Measurements from ENCODE around the gene AQP9.

Gene AQP9

GRCh38 chr15:58175955-58176354 lies 37.8 kb downstream of the AQP9 start:
- Histone ChIP-seq H3K79me2 (ENCODE audit: low read length) (no peaks in the 10 kb centered on the region), H3K9me2 (replicated peaks; ENCODE audit: insufficient read depth, low read length) (no peaks in the 10 kb centered on the region), H3K4me1 (ENCODE audit: low read length) (no peaks in the 10 kb centered on the region), H3K4me3 (ENCODE audit: low read length) (no peak overlapping the region), H3K4me2 (ENCODE audit: low read depth, low read length) (no peak overlapping the region), H3K27ac (ENCODE audit: low read length) (no peak overlapping the region), H3K36me3 (replicated peaks; ENCODE audit: insufficient read depth, low read length) (no peaks in the 10 kb centered on the region), H2AFZ (ENCODE audit: low read length) (no peak overlapping the region), H3K27me3 (replicated peaks; ENCODE audit: insufficient read depth, low read length) (no peaks in the 10 kb centered on the region), H3K9me3 (replicated peaks; ENCODE audit: insufficient read depth, low read length) (no peaks in the 10 kb centered on the region), H3K9ac (ENCODE audit: low read length) (no peak overlapping the region), H3F3A (ENCODE audit: insufficient read depth, low read length) (no peaks in the 10 kb centered on the region), H4K20me1 (ENCODE audit: insufficient read depth, low read length) (no peaks in the 10 kb centered on the region)
- no peak for DNase-seq
- no peak for TF ChIP-seq EZH2phosphoT487 (IDR thresholded peaks at IDR 0.05; ENCODE audit: low read length)
- TF ChIP-seq EZH2 (optimal IDR thresholded peaks at IDR 0.05; ENCODE audit: low read depth, low read length): no peak
- TF ChIP-seq CTCF (IDR thresholded peaks at IDR 0.05; ENCODE audit: low read length): no peak

- no peak overlapping the region for H3K27ac ChIP-seq (ENCODE audit: low read length)
- H3K9ac ChIP-seq (ENCODE audit: low read length): no peak overlapping the region
- no peaks in the 10 kb centered on the region for H3F3A ChIP-seq (ENCODE audit: insufficient read depth, low read length)
- no peaks in the 10 kb centered on the region for H3K79me2 ChIP-seq (ENCODE audit: low read length)
- no peaks in the 10 kb centered on the region for H3K27me3 ChIP-seq (replicated peaks; ENCODE audit: insufficient read depth, low read length)
- no peaks in the 10 kb centered on the region for H3K9me3 ChIP-seq (replicated peaks; ENCODE audit: insufficient read depth, low read length)
- no peak for TF ChIP-seq EZH2 (optimal IDR thresholded peaks at IDR 0.05; ENCODE audit: low read depth, low read length)
- TF ChIP-seq EZH2phosphoT487 (IDR thresholded peaks at IDR 0.05; ENCODE audit: low read length): no peak
- no peak for TF ChIP-seq CTCF (IDR thresholded peaks at IDR 0.05; ENCODE audit: low read length)
- no peak overlapping the region for H2AFZ ChIP-seq (ENCODE audit: low read length)
- no peak overlapping the region for H3K4me2 ChIP-seq (ENCODE audit: low read depth, low read length)
- H3K36me3 ChIP-seq (replicated peaks; ENCODE audit: insufficient read depth, low read length): no peaks in the 10 kb centered on the region
- no peak for DNase-seq
- H4K20me1 ChIP-seq (ENCODE audit: insufficient read depth, low read length): no peaks in the 10 kb centered on the region
- no peak overlapping the region for H3K4me3 ChIP-seq (ENCODE audit: low read length)
- no peaks in the 10 kb centered on the region for H3K9me2 ChIP-seq (replicated peaks; ENCODE audit: insufficient read depth, low read length)
- no peaks in the 10 kb centered on the region for H3K4me1 ChIP-seq (ENCODE audit: low read length)
Observed at GRCh38 chr15:58178668-58179067, 40.5 kb downstream of the AQP9 start.

- no peak overlapping the region for H3K27ac ChIP-seq (ENCODE audit: low read length)
- H3K79me2 ChIP-seq (ENCODE audit: low read length): no peaks in the 10 kb centered on the region
- H3K9me3 ChIP-seq (replicated peaks; ENCODE audit: insufficient read depth, low read length): no peaks in the 10 kb centered on the region
- H3K4me2 ChIP-seq (ENCODE audit: low read depth, low read length): no peak overlapping the region
- no peak for DNase-seq
- no peak overlapping the region for H2AFZ ChIP-seq (ENCODE audit: low read length)
- H4K20me1 ChIP-seq (ENCODE audit: insufficient read depth, low read length): no peaks in the 10 kb centered on the region
- no peak overlapping the region for H3K4me3 ChIP-seq (ENCODE audit: low read length)
- no peaks in the 10 kb centered on the region for H3K9me2 ChIP-seq (replicated peaks; ENCODE audit: insufficient read depth, low read length)
- no peaks in the 10 kb centered on the region for H3K36me3 ChIP-seq (replicated peaks; ENCODE audit: insufficient read depth, low read length)
- H3K27me3 ChIP-seq (replicated peaks; ENCODE audit: insufficient read depth, low read length): no peaks in the 10 kb centered on the region
- no peaks in the 10 kb centered on the region for H3K4me1 ChIP-seq (ENCODE audit: low read length)
- no peaks in the 10 kb centered on the region for H3F3A ChIP-seq (ENCODE audit: insufficient read depth, low read length)
- no peak for TF ChIP-seq EZH2 (optimal IDR thresholded peaks at IDR 0.05; ENCODE audit: low read depth, low read length)
- TF ChIP-seq EZH2phosphoT487 (IDR thresholded peaks at IDR 0.05; ENCODE audit: low read length): no peak
- no peak for TF ChIP-seq CTCF (IDR thresholded peaks at IDR 0.05; ENCODE audit: low read length)
- no peak overlapping the region for H3K9ac ChIP-seq (ENCODE audit: low read length)
Observed at GRCh38 chr15:58179206-58179605, 41.0 kb downstream of the AQP9 start.
